Measurements from ENCODE around the gene CADM1. TPM values are rescaled to one million over a fixed set of nuclear protein-coding genes. Genes with fewer than 3 reads are reported as not detected.

The CADM1 gene
- total and polyA plus RNA-seq, 9 donors, result 6.6 to 61.2 (median 17.2) TPM

DNA sequence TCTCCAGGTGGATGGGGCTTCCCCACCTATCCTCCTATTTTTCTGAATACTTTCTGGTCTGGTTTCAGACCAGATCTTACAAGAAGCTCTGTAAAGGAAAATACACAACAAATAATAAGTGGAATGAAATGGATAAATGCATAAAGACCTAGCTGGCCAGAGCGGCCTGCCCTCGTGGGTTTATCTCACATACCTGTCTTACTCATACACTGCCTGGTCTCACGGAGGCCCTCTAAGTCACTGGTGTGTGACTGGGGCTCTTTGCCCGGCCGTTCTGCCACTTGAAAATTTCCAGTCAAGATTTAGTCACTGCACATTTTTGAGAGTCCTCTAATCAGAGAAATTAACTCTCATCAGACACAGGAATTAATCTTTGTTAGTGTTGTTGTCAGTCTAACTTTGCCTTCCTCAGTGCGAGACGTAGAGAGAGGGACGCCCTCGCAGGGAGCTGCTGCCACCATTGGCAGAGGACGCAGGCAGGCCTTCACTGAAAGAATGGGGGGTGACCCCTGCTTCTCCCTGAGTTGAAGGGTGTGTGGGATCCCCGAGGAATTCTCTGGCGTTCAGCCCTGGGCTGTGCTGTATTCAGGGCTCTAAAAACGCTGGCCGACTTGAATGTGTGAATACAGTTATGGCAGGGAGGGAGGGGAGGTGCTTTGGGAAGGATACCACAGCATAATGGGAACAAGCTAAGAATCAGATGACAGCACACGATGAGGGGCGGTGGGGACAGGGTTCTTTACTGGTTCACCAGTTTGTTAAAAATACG is 46.3 kb upstream of the CADM1 start:
- no peaks in the 10 kb centered on the region for H3K4me1 ChIP-seq (ENCODE audit: insufficient read depth)
- H3K27ac ChIP-seq, result no peak overlapping the region
- intact Hi-C loops (cut with DNase I), result no loop called here
- TF ChIP-seq POLR2A (IDR thresholded peaks at IDR 0.05), result no peak
- H3K27me3 ChIP-seq, result no peaks in the 10 kb centered on the region
- H3K36me3 ChIP-seq, result no peaks in the 10 kb centered on the region
- WGBS, 3 donors, result 77 to 83% (median 81%) methylated on average over 17 of the region's 17 CpGs
- H3K9me3 ChIP-seq, result no peaks in the 10 kb centered on the region
- no peak for DNase-seq
- no peak overlapping the region for H3K4me3 ChIP-seq

DNA sequence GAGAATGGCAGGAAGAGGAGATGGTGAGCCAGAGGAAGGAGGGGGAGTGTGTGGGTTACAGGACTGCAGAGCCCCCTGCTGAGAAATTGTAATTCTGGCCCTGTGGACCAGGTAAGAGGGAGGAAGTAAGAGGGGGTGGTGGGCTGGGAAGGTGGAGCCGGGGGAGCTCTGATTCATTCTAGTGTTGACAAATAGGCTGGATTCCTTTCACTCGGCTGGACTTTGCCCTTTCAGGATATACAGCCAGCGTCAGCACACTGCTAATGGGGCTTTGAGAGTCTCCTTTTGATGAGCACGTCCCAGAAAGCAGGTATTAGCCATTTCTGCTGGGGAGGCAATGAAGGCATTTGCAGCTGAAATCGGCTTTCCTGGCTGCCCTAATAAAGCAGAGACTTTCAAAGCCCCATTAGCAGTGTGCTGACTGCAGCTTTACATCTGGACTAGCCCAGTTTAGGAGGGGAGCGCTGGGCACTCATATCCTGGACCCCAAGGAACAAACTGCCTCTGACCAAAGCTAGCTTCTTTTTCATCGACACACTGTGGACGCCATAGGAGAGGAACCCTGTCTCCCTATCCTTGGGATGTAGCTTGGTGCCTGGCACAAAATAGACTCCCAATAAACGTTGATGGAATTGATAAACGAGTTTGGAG is 44.8 kb upstream of the CADM1 start:
- 37 to 43% (median 41%) methylated on average over 10 of the region's 10 CpGs for WGBS, 3 donors
- no peaks in the 10 kb centered on the region for H3K9me3 ChIP-seq
- no peaks in the 10 kb centered on the region for H3K36me3 ChIP-seq
- H3K27me3 ChIP-seq, result no peaks in the 10 kb centered on the region
- H3K4me1 ChIP-seq (ENCODE audit: insufficient read depth), result no peaks in the 10 kb centered on the region
- H3K4me3 ChIP-seq, result no peak overlapping the region
- no peak overlapping the region for H3K27ac ChIP-seq
- TF ChIP-seq, protein P1, sequence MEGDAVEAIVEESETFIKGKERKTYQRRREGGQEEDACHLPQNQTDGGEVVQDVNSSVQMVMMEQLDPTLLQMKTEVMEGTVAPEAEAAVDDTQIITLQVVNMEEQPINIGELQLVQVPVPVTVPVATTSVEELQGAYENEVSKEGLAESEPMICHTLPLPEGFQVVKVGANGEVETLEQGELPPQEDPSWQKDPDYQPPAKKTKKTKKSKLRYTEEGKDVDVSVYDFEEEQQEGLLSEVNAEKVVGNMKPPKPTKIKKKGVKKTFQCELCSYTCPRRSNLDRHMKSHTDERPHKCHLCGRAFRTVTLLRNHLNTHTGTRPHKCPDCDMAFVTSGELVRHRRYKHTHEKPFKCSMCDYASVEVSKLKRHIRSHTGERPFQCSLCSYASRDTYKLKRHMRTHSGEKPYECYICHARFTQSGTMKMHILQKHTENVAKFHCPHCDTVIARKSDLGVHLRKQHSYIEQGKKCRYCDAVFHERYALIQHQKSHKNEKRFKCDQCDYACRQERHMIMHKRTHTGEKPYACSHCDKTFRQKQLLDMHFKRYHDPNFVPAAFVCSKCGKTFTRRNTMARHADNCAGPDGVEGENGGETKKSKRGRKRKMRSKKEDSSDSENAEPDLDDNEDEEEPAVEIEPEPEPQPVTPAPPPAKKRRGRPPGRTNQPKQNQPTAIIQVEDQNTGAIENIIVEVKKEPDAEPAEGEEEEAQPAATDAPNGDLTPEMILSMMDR (IDR thresholded peaks at IDR 0.05), result no peak
- no peak for TF ChIP-seq POLR2A (IDR thresholded peaks at IDR 0.05)
- no peak for TF ChIP-seq EP300 (IDR thresholded peaks at IDR 0.05)
- no peak for DNase-seq
- intact Hi-C loops (cut with DNase I), result no loop called here

DNA sequence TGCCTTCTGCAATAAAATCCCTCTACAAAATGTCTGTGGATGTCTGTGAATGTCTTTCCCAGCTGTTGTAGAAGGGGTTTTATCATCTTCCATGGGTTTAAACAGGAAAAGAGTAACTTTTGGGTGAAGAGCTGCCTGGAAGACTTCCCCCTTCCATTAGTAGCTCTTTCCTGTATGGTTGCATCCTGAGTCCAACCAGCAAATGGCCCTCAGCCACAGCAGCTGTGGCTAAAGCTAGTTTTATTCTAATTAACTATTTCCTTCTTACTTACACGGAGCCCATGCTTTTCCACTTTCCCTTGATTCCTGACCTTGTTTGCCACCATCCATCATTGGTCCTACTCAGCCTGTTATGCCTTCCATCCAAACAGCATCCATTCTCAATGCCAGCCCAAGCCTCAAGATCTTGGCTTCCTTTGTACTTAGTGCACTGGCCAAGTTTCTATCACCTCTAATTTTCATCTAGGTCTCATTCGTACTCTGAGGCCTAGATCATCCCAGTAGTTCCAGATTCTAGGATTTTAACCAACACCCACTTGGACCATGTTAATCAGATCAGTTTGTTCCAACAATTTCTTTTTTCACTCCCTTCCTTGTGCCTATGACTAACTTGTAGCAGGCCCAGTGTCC is 41.5 kb upstream of the CADM1 start:
- H3K9me3 ChIP-seq, result no peaks in the 10 kb centered on the region
- TF ChIP-seq EP300 (IDR thresholded peaks at IDR 0.05) (no peak), POLR2A (IDR thresholded peaks at IDR 0.05) (no peak)
- TF ChIP-seq, protein P1 (IDR thresholded peaks at IDR 0.05), result no peak
- 68 to 74% (median 74%) methylated on average over 2 of the region's 2 CpGs for WGBS, 3 donors
- H3K36me3 ChIP-seq, result no peaks in the 10 kb centered on the region
- H3K4me1 ChIP-seq (ENCODE audit: insufficient read depth), result no peaks in the 10 kb centered on the region
- intact Hi-C loops (cut with DNase I), result no loop called here
- no peaks in the 10 kb centered on the region for H3K27me3 ChIP-seq
- no peak overlapping the region for H3K27ac ChIP-seq
- DNase-seq, result no peak
- H3K4me3 ChIP-seq, result no peak overlapping the region

DNA sequence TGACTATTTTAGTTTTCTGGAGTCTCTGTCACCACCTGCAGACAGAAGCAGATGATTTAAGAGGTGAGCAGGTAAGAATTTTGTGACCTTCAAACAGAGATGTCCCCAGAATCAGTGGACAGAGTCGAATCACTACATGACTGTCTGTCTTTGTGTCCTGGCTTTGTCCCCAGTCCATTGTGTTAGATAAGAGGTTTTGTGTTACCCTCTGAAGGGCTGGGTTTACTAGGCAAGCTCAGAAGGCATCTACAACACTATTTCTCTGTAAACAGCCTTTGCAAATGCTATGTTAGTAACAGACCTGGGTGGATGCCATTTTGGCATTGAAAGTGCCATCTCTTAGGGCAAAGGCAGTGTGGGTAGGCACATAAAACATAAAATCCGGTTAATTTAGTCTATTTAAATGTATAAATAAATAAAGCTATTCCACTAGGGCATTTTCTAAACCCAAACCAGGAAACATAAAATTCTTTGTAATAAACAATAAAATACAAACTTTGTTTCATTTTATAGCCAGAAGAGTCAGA is 40.3 kb upstream of the CADM1 start:
- H3K4me1 ChIP-seq (ENCODE audit: insufficient read depth), result no peaks in the 10 kb centered on the region
- DNase-seq, result no peak
- no peak overlapping the region for H3K27ac ChIP-seq
- no peak overlapping the region for H3K4me3 ChIP-seq
- 41 to 53% (median 51%) methylated on average over 2 of the region's 2 CpGs for WGBS, 3 donors
- no peaks in the 10 kb centered on the region for H3K27me3 ChIP-seq
- TF ChIP-seq, protein P1 (IDR thresholded peaks at IDR 0.05), result no peak
- TF ChIP-seq EP300 (IDR thresholded peaks at IDR 0.05) (no peak), POLR2A (IDR thresholded peaks at IDR 0.05) (no peak)
- no peaks in the 10 kb centered on the region for H3K36me3 ChIP-seq
- intact Hi-C loops (cut with DNase I), result no loop called here
- H3K9me3 ChIP-seq, result no peaks in the 10 kb centered on the region
